ENCODE measurements around the gene CPXM2.

- TF ChIP-seq CTCF (conservative IDR thresholded peaks at IDR 0.05; ENCODE audit: low read depth, low read length) (no peak), EZH2phosphoT487 (IDR thresholded peaks at IDR 0.05; ENCODE audit: borderline replicate concordance, low read length) (no peak)
Measured at GRCh38 chr10:123743441-123744223, 148.0 kb downstream of the CPXM2 start.
